GM23338 (cell line): Measurements from ENCODE around the gene PLEKHG2. TPM values are rescaled to one million over a fixed set of nuclear protein-coding genes. Genes with fewer than 3 reads are reported as not detected.
A peak's percentile ranks its signal among the peaks of the same experiment; 100 is the strongest.

Experiments
- ATAC-seq: fragments of 200-7000 bp; cut with Tn5 transposase; 3 replicates; pipeline ENCODE4 v1.9.1; 2020
- DNase-seq: peaks from one replicate; pipeline ENCODE4 v3.0.0-alpha.2; 2015; ENCODE audit warnings: low spot score
- H2AFZ ChIP-seq: fragments of 200-600 bp; sonication (generic); 2 replicates; pipeline ENCODE4 v1.8.0; 2016; ENCODE audit warnings: antibody characterized with exemption, mild to moderate bottlenecking, moderate library complexity
- H3F3A ChIP-seq: fragments of 200-600 bp; sonication (generic); replicated peaks from 2 replicates; pipeline ENCODE4 v1.8.0; 2017; ENCODE audit warnings: antibody characterized with exemption, mixed run types, low read depth
- H3K27ac ChIP-seq: fragments of 200-600 bp; sonication (generic); 2 replicates; pipeline ENCODE4 v1.6.1; 2016; ENCODE audit warnings: low read depth
- H3K27me3 ChIP-seq: fragments of 200-600 bp; sonication (generic); 2 replicates; pipeline ENCODE4 v1.8.0; 2016; ENCODE audit warnings: mild to moderate bottlenecking, mixed run types, moderate library complexity; ENCODE audit not compliant: insufficient read depth
- H3K36me3 ChIP-seq: fragments of 200-600 bp; sonication (generic); 2 replicates; pipeline ENCODE4 v1.8.0; 2016; ENCODE audit warnings: mild to moderate bottlenecking; ENCODE audit not compliant: insufficient read depth
- H3K4me1 ChIP-seq: fragments of 200-600 bp; sonication (generic); 2 replicates; pipeline ENCODE4 v1.8.0; 2016; ENCODE audit warnings: mild to moderate bottlenecking, moderate library complexity; ENCODE audit not compliant: insufficient read depth
- H3K4me2 ChIP-seq: fragments of 200-600 bp; sonication (generic); 2 replicates; pipeline ENCODE4 v1.7.1; 2017; ENCODE audit warnings: mixed run types
- H3K4me3 ChIP-seq: fragments of 200-600 bp; sonication (generic); 2 replicates; pipeline ENCODE4 v1.6.1; 2016; ENCODE audit warnings: mixed run types
- H3K79me2 ChIP-seq: fragments of 200-600 bp; sonication (generic); replicated peaks from 2 replicates; pipeline ENCODE4 v1.8.0; 2017; ENCODE audit warnings: mild to moderate bottlenecking; ENCODE audit not compliant: insufficient read depth
- H3K9me2 ChIP-seq: fragments of 200-600 bp; sonication (generic); 2 replicates; pipeline ENCODE4 v1.8.0; 2017; ENCODE audit not compliant: insufficient read depth
- H4K20me1 ChIP-seq: fragments of 200-600 bp; sonication (generic); replicated peaks from 2 replicates; pipeline ENCODE4 v1.8.0; 2017; ENCODE audit warnings: mild to moderate bottlenecking; ENCODE audit not compliant: insufficient read depth
- H3K27ac Mint-ChIP-seq: 2 replicates; pipeline ENCODE4 v1.8.0; 2020; ENCODE audit warnings: inconsistent platforms, mild to moderate bottlenecking, moderate library complexity, mixed read lengths
- H3K27me3 Mint-ChIP-seq: 3 replicates; pipeline ENCODE4 v1.8.0; 2022; ENCODE audit warnings: low read depth, mild to moderate bottlenecking, moderate library complexity, mixed read lengths, inconsistent platforms; ENCODE audit not compliant: insufficient read depth, poor library complexity
- H3K36me3 Mint-ChIP-seq: 3 replicates; pipeline ENCODE4 v1.8.0; 2021; ENCODE audit warnings: low read depth, mild to moderate bottlenecking, inconsistent platforms, moderate library complexity, mixed read lengths
- H3K4me1 Mint-ChIP-seq: 3 replicates; pipeline ENCODE4 v1.8.0; 2020; ENCODE audit warnings: mild to moderate bottlenecking, inconsistent platforms, mixed read lengths
- H3K4me3 Mint-ChIP-seq: 3 replicates; pipeline ENCODE4 v1.8.0; 2021; ENCODE audit warnings: moderate library complexity, mild to moderate bottlenecking, inconsistent platforms, mixed read lengths
- H3K9me3 Mint-ChIP-seq: 3 replicates; pipeline ENCODE4 v1.8.0; 2020; ENCODE audit warnings: moderate library complexity, mild to moderate bottlenecking, inconsistent platforms, mixed read lengths
- CREB1 ChIP-seq: fragments of 250-450 bp; sonication (Bioruptor Pico); IDR thresholded peaks from 2 replicates; pipeline ENCODE4 v1.5.0; 2020; ENCODE audit warnings: low read depth, mild to moderate bottlenecking, moderate library complexity
- ETS1 ChIP-seq: IDR thresholded peaks from 2 replicates; pipeline ENCODE4 v1.6.1; 2016; ENCODE audit warnings: antibody characterized with exemption
- EZH2 ChIP-seq: fragments of 200-600 bp; sonication (generic); IDR thresholded peaks from one replicate; pipeline ENCODE4 v1.8.0; 2017; ENCODE audit warnings: antibody characterized with exemption, mild to moderate bottlenecking, low read depth; ENCODE audit not compliant: unreplicated experiment
- JUNB ChIP-seq: IDR thresholded peaks from one replicate; pipeline ENCODE4 v1.6.1; 2016; ENCODE audit warnings: antibody characterized with exemption; ENCODE audit not compliant: unreplicated experiment
- POLR2AphosphoS5 ChIP-seq: IDR thresholded peaks from 2 replicates; pipeline ENCODE4 v1.6.1; 2016; ENCODE audit warnings: antibody characterized with exemption, low read depth
- polyA plus RNA-seq: library from polyadenylated mRNA; unstranded; fragments of >200 nt; fragmentation: Nextera tagmentation; extraction: Ambion mirVana; gene quantifications from 2 replicates; pipeline ENCODE4 v1.2.1, GENCODE V29; 2016
- total RNA-seq: library from RNA; depleted of rRNA; stranded (reverse); fragments of >200 nt; shearing (Covaris generic); gene quantifications from 2 replicates; pipeline ENCODE4 v1.2.3, GENCODE V29; 2014

Gene PLEKHG2
- total and polyA plus RNA-seq, 2 experiments from 2014 or later: 15.5 to 41.3 TPM

GRCh38 chr19:39402346-39403300 lies 9.8 kb upstream of the PLEKHG2 start:
- Histone ChIP-seq H3K9me2 (no peaks in the 10 kb centered on the region), H3K79me2 (peaks cover 9% of the 10 kb centered on the region), H3K27ac (peak overlapping the region; percentile 100), H3K4me1 (peaks cover 43% of the 10 kb centered on the region), H3K27me3 (no peaks in the 10 kb centered on the region), H4K20me1 (no peaks in the 10 kb centered on the region; the same call in 1 of the 2 replicates), H3K4me2 (peak overlapping the region; percentile 91), H3K36me3 (no peaks in the 10 kb centered on the region), H3K4me3 (peak overlapping the region; percentile 99), H2AFZ (no peak overlapping the region), H3F3A (peaks cover 43% of the 10 kb centered on the region; the same call in 1 of the 2 replicates)
- peaks cover 46% of the 10 kb centered on the region for H3K4me1 Mint-ChIP-seq
- H3K36me3 Mint-ChIP-seq: peaks cover 12% of the 10 kb centered on the region
- ATAC-seq (peak; percentile 33), DNase-seq (peak; percentile 97)
- peak overlapping the region; percentile 99 for H3K27ac Mint-ChIP-seq
- peaks cover 23% of the 10 kb centered on the region for H3K27me3 Mint-ChIP-seq
- H3K4me3 Mint-ChIP-seq: peak overlapping the region; percentile 85
- TF ChIP-seq POLR2AphosphoS5 (peak; percentile 64), CREB1 (CRISPR knock-in tag) (peak; percentile 80), JUNB (no peak), ETS1 (peak; percentile 74)
- H3K9me3 Mint-ChIP-seq: peaks cover 4% of the 10 kb centered on the region; the same call in 1 of the 3 replicates

- TF ChIP-seq POLR2AphosphoS5: peak; percentile 62
- no peak for TF ChIP-seq EZH2
- DNase-seq (peak; percentile 92), ATAC-seq (peak; percentile 13)
- peak overlapping the region; percentile 85 for H3K4me3 Mint-ChIP-seq
- peak overlapping the region; percentile 99 for H3K27ac Mint-ChIP-seq
- H3K4me1 Mint-ChIP-seq: peaks cover 50% of the 10 kb centered on the region
- peak overlapping the region; percentile 100 for H3K27ac ChIP-seq
- peaks cover 20% of the 10 kb centered on the region for H3K36me3 Mint-ChIP-seq
- peaks cover 29% of the 10 kb centered on the region for H3K27me3 Mint-ChIP-seq
- no peaks in the 10 kb centered on the region; the same call in 1 of the 2 replicates for H4K20me1 ChIP-seq
- H3F3A ChIP-seq: peaks cover 43% of the 10 kb centered on the region; the same call in 1 of the 2 replicates
- H3K27me3 ChIP-seq: no peaks in the 10 kb centered on the region
- peaks cover 19% of the 10 kb centered on the region for H3K79me2 ChIP-seq
- H3K4me2 ChIP-seq: peak overlapping the region; percentile 91
- 0 out of 2 replicates have a peak overlapping the region, but pooled peaks have one; percentile 2 for H2AFZ ChIP-seq
- peaks cover 47% of the 10 kb centered on the region for H3K4me1 ChIP-seq
- H3K9me3 Mint-ChIP-seq: no peaks in the 10 kb centered on the region; the same call in 2 of the 3 replicates
- H3K4me3 ChIP-seq: peak overlapping the region; percentile 99
- H3K9me2 ChIP-seq: no peaks in the 10 kb centered on the region
- H3K36me3 ChIP-seq: no peaks in the 10 kb centered on the region
Measured at GRCh38 chr19:39403331-39404312, 8.8 kb upstream of the PLEKHG2 start.
